COLO668 (cell line): ENCODE measurements around the gene RPS10.
A peak's percentile ranks its signal among the peaks of the same experiment; 100 is the strongest.
"Not testable (repeated sequence)": the region's sequence is repeated elsewhere in the genome, so short reads cannot be mapped to it uniquely, and the experiment has no call there.

Source experiments
- DNase-seq: peaks from one replicate; lab custom pipeline; 2025; ENCODE audit not compliant: unreplicated experiment; lab: John Stamatoyannopoulos, UW

Gene RPS10

GRCh38 chr6:34393191-34393965 lies 32.5 kb downstream of the RPS10 start:
- DNase-seq: peak; percentile 38

- DNase-seq: peak; percentile 88
Measured at GRCh38 chr6:34392497-34393190, 33.2 kb downstream of the RPS10 start, which contains the start of gene NUDT3. TSS of gene NUDT3 (minus strand) at chr6:34392669. CDS start at chr6:34392362, 307 bp downstream.

- peak; percentile 61 for DNase-seq
Measured at GRCh38 chr6:34391786-34392496, 33.9 kb downstream of the RPS10 start.

GRCh38 chr6:34391473-34391785 lies 34.4 kb downstream of the RPS10 start:
- DNase-seq: no peak

- peak; percentile 9 for DNase-seq
Measured at GRCh38 chr6:34390531-34391472, 35.1 kb downstream of the RPS10 start.

- no peak for DNase-seq
Measured at GRCh38 chr6:34389034-34389433, 36.8 kb downstream of the RPS10 start.

- DNase-seq: no peak
Measured at GRCh38 chr6:34388421-34388820, 37.4 kb downstream of the RPS10 start.

- DNase-seq: no peak
Measured at GRCh38 chr6:34386316-34387137, 39.3 kb downstream of the RPS10 start.

GRCh38 chr6:34385793-34386195 lies 40.1 kb downstream of the RPS10 start:
- no peak for DNase-seq

- no peak for DNase-seq
Measured at GRCh38 chr6:34384321-34385153, 41.3 kb downstream of the RPS10 start.

- DNase-seq: no peak
Measured at GRCh38 chr6:34383656-34384320, 42.1 kb downstream of the RPS10 start.

GRCh38 chr6:34383161-34383631 lies 42.7 kb downstream of the RPS10 start:
- no peak for DNase-seq

- no peak for DNase-seq
Measured at GRCh38 chr6:34381081-34381480, 44.8 kb downstream of the RPS10 start.

GRCh38 chr6:34378470-34378869 lies 47.4 kb downstream of the RPS10 start:
- no peak for DNase-seq

GRCh38 chr6:34377984-34378383 lies 47.9 kb downstream of the RPS10 start:
- no peak for DNase-seq

GRCh38 chr6:34377571-34377970 lies 48.3 kb downstream of the RPS10 start:
- DNase-seq: not testable (repeated sequence)

GRCh38 chr6:34375833-34376232 lies 50.0 kb downstream of the RPS10 start:
- no peak for DNase-seq

GRCh38 chr6:34374508-34374907 lies 51.4 kb downstream of the RPS10 start:
- DNase-seq: no peak
